GM12891 (cell line): ENCODE measurements around the gene ACAD11.

Experiments
- POLR2A ChIP-seq: IDR thresholded peaks from 2 replicates; pipeline ENCODE4 v1.6.1; 2011; ENCODE audit warnings: low read depth, low read length, control low read depth
- POLR2AphosphoS5 ChIP-seq: IDR thresholded peaks from 2 replicates; pipeline ENCODE4 v1.6.1; 2011; ENCODE audit warnings: low read depth, low read length, control low read depth
- TAF1 ChIP-seq: IDR thresholded peaks from 2 replicates; pipeline ENCODE4 v1.6.1; 2011; ENCODE audit warnings: low read depth, low read length, control low read depth

- TF ChIP-seq POLR2A (no peak), POLR2AphosphoS5 (no peak), TAF1 (no peak)
Measured at GRCh38 chr3:132642539-132642847, 17.1 kb downstream of the ACAD11 start.
